IPS-20b (cell line): ENCODE measurements around the gene ETV6.
A peak's percentile ranks its signal among the peaks of the same experiment; 100 is the strongest.

Experiments
- H3K27ac ChIP-seq: one replicate; pipeline ENCODE4 v1.5.1; 2013; ENCODE audit warnings: low read length
- H3K27me3 ChIP-seq: 2 replicates; pipeline ENCODE4 v1.6.1; 2013; ENCODE audit warnings: mild to moderate bottlenecking, low read length, inconsistent platforms; ENCODE audit not compliant: insufficient read depth
- H3K36me3 ChIP-seq: 2 replicates; pipeline ENCODE4 v1.6.1; 2013; ENCODE audit warnings: low read depth, mild to moderate bottlenecking, inconsistent platforms, low read length, moderate library complexity; ENCODE audit not compliant: insufficient read depth
- H3K4me1 ChIP-seq: 2 replicates; pipeline ENCODE4 v1.6.1; 2013; ENCODE audit warnings: mild to moderate bottlenecking, control low read depth, inconsistent platforms, low read length, moderate library complexity; ENCODE audit not compliant: insufficient read depth
- H3K4me3 ChIP-seq: 2 replicates; pipeline ENCODE4 v1.5.1; 2013; ENCODE audit warnings: mild to moderate bottlenecking, low read length, inconsistent platforms
- H3K9ac ChIP-seq: 2 replicates; pipeline ENCODE4 v1.6.1; 2013; ENCODE audit warnings: low read depth, mild to moderate bottlenecking, inconsistent platforms, low read length, moderate library complexity
- H3K9me3 ChIP-seq: 2 replicates; pipeline ENCODE4 v1.6.1; 2013; ENCODE audit warnings: mild to moderate bottlenecking, low read depth, low read length, inconsistent platforms; ENCODE audit not compliant: insufficient read depth

ETV6 gene

DNA sequence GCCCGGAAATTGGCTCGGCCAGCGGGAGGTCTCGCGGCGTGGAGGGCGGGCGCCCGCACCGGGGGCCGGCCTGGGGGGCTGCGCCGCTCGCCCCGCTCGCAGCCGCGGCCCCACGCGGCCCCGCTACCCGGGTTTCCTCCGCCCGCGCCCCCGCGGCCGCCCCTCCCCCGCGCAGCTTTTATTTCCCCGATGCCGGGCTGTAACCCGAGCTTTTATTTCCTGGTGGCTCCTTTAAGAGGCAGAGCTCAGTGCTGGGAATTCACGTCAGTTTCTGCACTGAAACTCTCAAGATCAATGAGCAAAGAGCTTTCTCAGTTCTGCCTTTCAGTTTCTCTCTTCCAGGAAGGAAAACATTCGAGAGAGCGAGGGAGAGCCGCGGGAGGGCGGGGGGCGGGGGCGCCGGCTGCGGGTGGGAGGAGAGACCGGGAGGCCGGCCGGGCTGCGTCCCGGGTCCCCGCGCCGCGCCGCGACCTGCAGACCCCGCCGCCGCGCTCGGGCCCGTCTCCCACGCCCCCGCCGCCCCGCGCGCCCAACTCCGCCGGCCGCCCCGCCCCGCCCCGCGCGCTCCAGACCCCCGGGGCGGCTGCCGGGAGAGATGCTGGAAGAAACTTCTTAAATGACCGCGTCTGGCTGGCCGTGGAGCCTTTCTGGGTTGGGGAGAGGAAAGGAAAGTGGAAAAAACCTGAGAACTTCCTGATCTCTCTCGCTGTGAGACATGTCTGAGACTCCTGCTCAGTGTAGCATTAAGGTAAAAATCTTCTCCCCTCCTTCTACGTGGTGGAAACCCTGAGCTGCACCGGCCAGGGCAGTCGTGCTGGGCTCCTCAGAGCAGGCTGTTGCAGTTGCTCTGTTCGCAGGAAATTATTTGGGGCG is at the start of gene ETV6:
Gene ETV6 (plus strand): TSS at position 262 of the 873 bp plus-strand sequence. CDS start 454 bp downstream, at position 716.
- Histone ChIP-seq H3K27ac (peak within 1 kb of the TSS; percentile 76), H3K4me3 (peak within 1 kb of the TSS; percentile 95), H3K9ac (peak within 1 kb of the TSS; percentile 90), H3K4me1 (peaks cover 19% of the 10 kb centered on the region), H3K27me3 (no peaks in the 10 kb centered on the region), H3K36me3 (no peaks in the 10 kb centered on the region), H3K9me3 (no peaks in the 10 kb centered on the region)

DNA sequence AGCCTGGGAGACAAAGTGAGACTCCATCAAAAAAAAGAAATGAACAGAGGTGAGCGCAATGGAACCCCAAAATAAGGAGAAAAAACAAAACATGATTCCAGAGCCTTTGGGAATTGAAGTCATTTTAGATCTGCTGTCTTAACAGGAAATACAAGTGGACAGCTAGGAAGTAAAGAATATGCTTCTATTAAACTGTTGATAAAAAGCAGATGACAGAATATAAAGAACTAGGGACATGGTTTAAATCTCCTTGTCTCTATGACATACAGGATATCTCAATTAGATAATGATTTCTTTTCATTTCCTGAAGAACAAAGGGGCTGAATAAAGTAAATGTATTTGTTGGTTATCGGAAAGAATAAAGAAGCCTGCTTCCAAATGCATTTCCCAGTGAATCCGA is 49.3 kb upstream of the ETV6 start:
- Histone ChIP-seq H3K4me1 (peaks cover 10% of the 10 kb centered on the region), H3K9me3 (no peaks in the 10 kb centered on the region), H3K4me3 (no peak overlapping the region), H3K27me3 (no peaks in the 10 kb centered on the region), H3K9ac (no peak overlapping the region), H3K36me3 (no peaks in the 10 kb centered on the region), H3K27ac (no peak overlapping the region)

GRCh38 chr12:11601647-11602046 is 47.8 kb upstream of the ETV6 start:
- peaks cover 10% of the 10 kb centered on the region for H3K4me1 ChIP-seq
- H3K4me3 ChIP-seq = no peak overlapping the region
- H3K36me3 ChIP-seq = no peaks in the 10 kb centered on the region
- H3K9me3 ChIP-seq = no peaks in the 10 kb centered on the region
- H3K27ac ChIP-seq = no peak overlapping the region
- H3K27me3 ChIP-seq = no peaks in the 10 kb centered on the region
- no peak overlapping the region for H3K9ac ChIP-seq

DNA sequence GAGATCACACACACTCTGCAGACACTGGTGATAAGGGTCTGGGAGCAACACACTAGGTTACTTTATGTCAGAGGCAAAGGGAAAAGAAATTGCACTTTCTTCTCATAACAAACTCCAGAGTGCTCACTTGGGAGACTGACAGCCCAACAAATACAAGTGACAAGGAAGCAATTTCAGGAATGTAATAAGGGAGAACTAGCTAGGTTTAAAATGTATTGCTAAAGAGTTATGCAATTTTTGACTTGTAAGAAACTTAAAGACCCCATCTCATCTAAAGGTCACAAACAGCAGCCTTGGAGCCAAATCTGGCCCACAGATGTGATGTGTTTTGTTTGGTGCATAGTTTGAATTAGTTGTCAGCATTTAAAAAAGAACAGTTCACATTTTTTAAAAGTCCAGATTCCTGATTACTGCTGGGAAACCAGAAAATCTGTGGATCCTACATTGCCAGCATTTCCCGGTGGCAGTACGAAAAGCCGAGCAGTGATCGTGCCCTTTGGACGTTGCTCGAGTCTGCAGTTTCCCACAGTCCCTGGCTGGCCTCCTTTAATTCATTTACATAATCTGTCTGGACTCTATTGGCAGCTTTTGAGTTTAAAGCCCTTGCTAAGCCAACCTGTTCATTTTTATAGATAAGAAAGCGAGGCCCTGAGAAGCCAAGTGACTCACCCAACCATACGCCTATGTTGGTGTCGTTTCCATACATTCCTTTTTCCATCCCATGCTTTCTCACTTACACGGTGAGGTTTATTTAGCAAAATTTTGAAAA is 42.0 kb upstream of the ETV6 start:
- peak overlapping the region; percentile 34 for H3K27ac ChIP-seq
- peaks cover 20% of the 10 kb centered on the region for H3K4me1 ChIP-seq
- H3K9me3 ChIP-seq = no peaks in the 10 kb centered on the region
- H3K4me3 ChIP-seq = no peak overlapping the region
- H3K9ac ChIP-seq = peak overlapping the region; percentile 11; the same call in 1 of the 2 replicates
- no peaks in the 10 kb centered on the region for H3K36me3 ChIP-seq
- no peaks in the 10 kb centered on the region for H3K27me3 ChIP-seq

- H3K9me3 ChIP-seq = no peaks in the 10 kb centered on the region
- H3K36me3 ChIP-seq = no peaks in the 10 kb centered on the region
- H3K27ac ChIP-seq = peak overlapping the region; percentile 26
- H3K4me3 ChIP-seq = peak overlapping the region; percentile 54
- no peaks in the 10 kb centered on the region for H3K27me3 ChIP-seq
- peaks cover 15% of the 10 kb centered on the region; the same call in 1 of the 2 replicates for H3K4me1 ChIP-seq
- peak overlapping the region; percentile 70 for H3K9ac ChIP-seq
Observed at GRCh38 chr12:11609045-11609444, 40.4 kb upstream of the ETV6 start.

GRCh38 chr12:11615481-11615880 is 34.0 kb upstream of the ETV6 start:
- Histone ChIP-seq H3K9ac (no peak overlapping the region), H3K27me3 (no peaks in the 10 kb centered on the region), H3K36me3 (no peaks in the 10 kb centered on the region), H3K27ac (peak overlapping the region; percentile 37), H3K4me3 (no peak overlapping the region), H3K9me3 (no peaks in the 10 kb centered on the region), H3K4me1 (peaks cover 12% of the 10 kb centered on the region; the same call in 1 of the 2 replicates)

GRCh38 chr12:11618046-11618445 is 31.4 kb upstream of the ETV6 start:
- H3K4me1 ChIP-seq = peaks cover 19% of the 10 kb centered on the region; the same call in 1 of the 2 replicates
- no peak overlapping the region for H3K9ac ChIP-seq
- H3K36me3 ChIP-seq = no peaks in the 10 kb centered on the region
- H3K4me3 ChIP-seq = no peak overlapping the region
- H3K27me3 ChIP-seq = no peaks in the 10 kb centered on the region
- no peaks in the 10 kb centered on the region for H3K9me3 ChIP-seq
- H3K27ac ChIP-seq = no peak overlapping the region

DNA sequence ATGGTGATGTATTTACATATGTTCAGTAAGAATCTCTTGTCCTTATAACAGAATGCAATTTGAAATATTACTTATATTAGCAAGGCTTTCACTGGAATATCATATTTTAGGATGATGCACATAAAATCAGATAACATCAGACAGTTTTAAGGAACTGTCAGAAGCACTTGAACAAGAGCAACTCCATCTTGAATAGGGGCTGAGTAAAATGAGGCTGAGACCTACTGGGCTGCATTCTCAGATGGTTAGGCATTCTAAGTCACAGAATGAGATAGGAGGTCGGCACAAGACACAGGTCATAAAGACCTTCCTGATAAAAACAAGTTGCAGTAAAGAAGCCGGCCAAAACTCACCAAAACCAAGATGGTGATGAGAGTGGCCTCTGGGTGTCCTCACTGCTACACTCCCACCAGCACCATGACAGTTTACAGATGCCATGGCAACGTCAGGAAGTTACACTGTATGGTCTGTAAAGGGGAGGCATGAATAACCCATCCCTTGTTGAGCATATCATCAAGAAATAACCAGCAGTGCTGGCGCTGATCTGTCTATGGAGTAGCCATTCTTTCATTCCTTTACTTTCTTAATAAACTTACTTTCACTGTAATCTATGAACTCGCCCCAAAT is 27.6 kb upstream of the ETV6 start:
- Histone ChIP-seq H3K27ac (no peak overlapping the region), H3K36me3 (no peaks in the 10 kb centered on the region; the same call in 1 of the 2 replicates), H3K4me3 (no peak overlapping the region), H3K27me3 (no peaks in the 10 kb centered on the region), H3K9ac (no peak overlapping the region), H3K9me3 (peaks cover 6% of the 10 kb centered on the region; the same call in 1 of the 2 replicates), H3K4me1 (peaks cover 24% of the 10 kb centered on the region)

DNA sequence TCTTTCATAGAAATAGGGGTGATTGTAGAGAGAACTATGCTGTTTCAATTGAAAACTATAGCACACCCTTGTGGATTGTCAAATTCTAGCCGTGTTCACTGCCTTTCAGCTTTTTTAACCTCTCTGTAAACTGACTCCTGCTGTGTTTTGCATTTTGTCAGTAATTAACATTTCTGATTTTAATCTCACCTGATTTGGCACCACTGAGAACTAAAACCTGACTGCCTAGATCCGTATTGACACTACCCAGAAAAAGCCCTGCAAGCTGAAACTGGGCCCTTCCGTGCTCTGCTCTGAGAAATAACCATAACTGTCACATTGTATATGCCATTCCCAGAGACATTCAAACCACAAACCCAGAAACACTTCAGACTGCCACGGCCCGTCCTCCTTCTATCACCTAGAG is 26.6 kb upstream of the ETV6 start:
- Histone ChIP-seq H3K4me1 (peaks cover 17% of the 10 kb centered on the region), H3K27ac (no peak overlapping the region), H3K4me3 (no peak overlapping the region)

GRCh38 chr12:11623382-11623781 is 26.1 kb upstream of the ETV6 start:
- H3K4me1 ChIP-seq = peaks cover 17% of the 10 kb centered on the region
- no peak overlapping the region for H3K27ac ChIP-seq
- H3K27me3 ChIP-seq = no peaks in the 10 kb centered on the region
- no peak overlapping the region; the same call in 1 of the 2 replicates for H3K9ac ChIP-seq
- no peaks in the 10 kb centered on the region; the same call in 1 of the 2 replicates for H3K36me3 ChIP-seq
- H3K4me3 ChIP-seq = no peak overlapping the region
- H3K9me3 ChIP-seq = peaks cover 6% of the 10 kb centered on the region; the same call in 1 of the 2 replicates

More for the DNA sequence above, 26.6 kb upstream of the ETV6 start:
- Histone ChIP-seq H3K36me3 (no peaks in the 10 kb centered on the region; the same call in 1 of the 2 replicates), H3K9me3 (peaks cover 6% of the 10 kb centered on the region; the same call in 1 of the 2 replicates), H3K9ac (no peak overlapping the region), H3K27me3 (no peaks in the 10 kb centered on the region)

GRCh38 chr12:11624116-11624515 is 25.4 kb upstream of the ETV6 start:
- Histone ChIP-seq H3K36me3 (no peaks in the 10 kb centered on the region; the same call in 1 of the 2 replicates), H3K27ac (no peak overlapping the region)

More at GRCh38 chr12:11624116-11624515, 25.4 kb upstream of the ETV6 start:
- Histone ChIP-seq H3K27me3 (no peaks in the 10 kb centered on the region), H3K4me1 (peaks cover 17% of the 10 kb centered on the region), H3K4me3 (no peak overlapping the region), H3K9me3 (peaks cover 6% of the 10 kb centered on the region; the same call in 1 of the 2 replicates), H3K9ac (no peak overlapping the region)
